ENCODE results near the gene EBF3. TPM values are rescaled to one million over a fixed set of nuclear protein-coding genes. Genes with fewer than 3 reads are reported as not detected.

The EBF3 gene
- total RNA-seq, 4 donors from 2014 or later = 2.5 to 4.9 (median 4.6) TPM

DNA sequence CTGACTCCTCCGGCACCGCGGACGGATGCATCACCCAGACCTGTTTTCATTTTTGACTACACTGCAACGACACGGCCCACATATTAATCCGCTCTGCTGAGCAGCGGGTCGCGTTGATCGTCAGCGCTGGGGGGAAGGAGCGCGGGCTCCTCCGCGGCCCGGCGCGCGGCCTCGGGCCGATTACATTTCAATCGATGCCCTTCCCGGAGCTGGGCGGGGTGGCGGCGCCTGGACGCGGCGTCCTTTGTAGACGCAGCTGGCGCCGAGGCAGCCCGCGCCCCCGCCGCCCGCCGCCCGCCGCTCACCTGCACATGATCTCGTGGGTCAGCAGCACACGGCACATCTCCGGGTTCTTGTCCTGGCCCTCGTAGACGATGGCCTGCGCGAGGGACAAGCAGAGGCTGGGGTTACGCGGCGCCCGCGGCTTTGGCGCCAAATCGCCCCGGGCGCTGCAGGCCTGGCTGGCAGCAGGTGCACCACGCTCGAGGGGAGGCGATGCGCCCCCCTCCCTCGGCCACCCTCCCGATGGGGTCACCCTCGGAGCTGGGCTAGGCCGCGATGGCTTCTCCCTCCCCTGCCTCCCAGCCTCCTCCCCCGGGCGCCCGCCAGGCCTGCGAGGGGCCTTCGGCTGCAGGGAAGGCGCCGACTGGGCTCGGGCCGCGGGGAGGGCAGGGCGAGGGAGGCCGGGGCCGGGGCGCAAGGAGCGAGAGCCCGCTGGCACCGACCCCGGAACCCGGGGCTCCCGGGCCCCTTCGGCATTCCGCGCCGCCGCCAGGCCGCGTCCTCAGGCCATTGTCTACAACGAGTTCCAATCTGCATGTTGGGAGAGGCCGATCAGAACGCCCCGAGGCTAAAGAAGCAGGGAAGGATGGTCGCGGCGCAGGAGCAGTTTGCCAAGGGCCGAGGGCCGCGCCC is 5.2 kb downstream of the EBF3 start:
- 31% methylated on average over 6 of the region's 103 CpGs; no CpG with 5 or more reads in 1 of the 2 donors for WGBS, 2 donors (ENCODE audit: low coverage in 1 of 2)
- no peaks in the 10 kb centered on the region for H3K36me3 ChIP-seq
- ATAC-seq = no peak
- peaks cover 0 to 36% (median 15%) of the 10 kb centered on the region in 3 donors for H3K4me1 ChIP-seq
- peaks cover 100% of the 10 kb centered on the region for H3K27me3 ChIP-seq
- TF ChIP-seq EP300 (IDR thresholded peaks at IDR 0.05) = no peak
- TF ChIP-seq POLR2AphosphoS5 (IDR thresholded peaks at IDR 0.05) = no peak
- TF ChIP-seq POLR2A (IDR thresholded peaks at IDR 0.05) = no peak
- TF ChIP-seq, protein P1, sequence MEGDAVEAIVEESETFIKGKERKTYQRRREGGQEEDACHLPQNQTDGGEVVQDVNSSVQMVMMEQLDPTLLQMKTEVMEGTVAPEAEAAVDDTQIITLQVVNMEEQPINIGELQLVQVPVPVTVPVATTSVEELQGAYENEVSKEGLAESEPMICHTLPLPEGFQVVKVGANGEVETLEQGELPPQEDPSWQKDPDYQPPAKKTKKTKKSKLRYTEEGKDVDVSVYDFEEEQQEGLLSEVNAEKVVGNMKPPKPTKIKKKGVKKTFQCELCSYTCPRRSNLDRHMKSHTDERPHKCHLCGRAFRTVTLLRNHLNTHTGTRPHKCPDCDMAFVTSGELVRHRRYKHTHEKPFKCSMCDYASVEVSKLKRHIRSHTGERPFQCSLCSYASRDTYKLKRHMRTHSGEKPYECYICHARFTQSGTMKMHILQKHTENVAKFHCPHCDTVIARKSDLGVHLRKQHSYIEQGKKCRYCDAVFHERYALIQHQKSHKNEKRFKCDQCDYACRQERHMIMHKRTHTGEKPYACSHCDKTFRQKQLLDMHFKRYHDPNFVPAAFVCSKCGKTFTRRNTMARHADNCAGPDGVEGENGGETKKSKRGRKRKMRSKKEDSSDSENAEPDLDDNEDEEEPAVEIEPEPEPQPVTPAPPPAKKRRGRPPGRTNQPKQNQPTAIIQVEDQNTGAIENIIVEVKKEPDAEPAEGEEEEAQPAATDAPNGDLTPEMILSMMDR (IDR thresholded peaks at IDR 0.05) = no peak
- no peaks in the 10 kb centered on the region for H3K9me3 ChIP-seq
- H3K4me3 ChIP-seq = peak overlapping the region in 1 of 2 donors; percentile 62
- H3K27ac ChIP-seq = peak overlapping the region in 3 of 4 donors; percentile 47 to 70 (median 62)

DNA sequence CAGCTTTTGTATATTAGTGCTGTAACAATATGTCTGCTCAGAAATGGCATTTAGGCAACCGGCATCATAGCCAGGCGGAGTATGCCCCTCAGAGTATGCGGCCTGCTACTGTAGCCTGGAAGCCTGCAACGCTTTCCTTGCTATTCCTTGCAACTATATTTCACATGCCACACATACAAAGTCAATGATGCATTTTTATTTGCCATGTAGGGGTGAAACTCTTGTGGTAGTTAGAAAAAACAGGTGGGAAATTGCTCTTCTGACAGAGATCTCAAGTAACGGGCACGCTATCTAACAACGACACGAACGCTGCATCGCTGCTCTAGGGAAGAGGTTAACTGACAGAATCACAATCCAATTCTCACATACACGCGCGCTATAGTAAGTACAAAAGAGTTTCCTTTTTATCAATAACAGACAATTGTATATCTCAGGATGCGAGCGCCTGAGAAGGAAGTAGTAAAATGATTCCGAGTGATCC is 5.9 kb downstream of the EBF3 start:
- Histone ChIP-seq H3K4me1 (peaks cover 0 to 29% (median 15%) of the 10 kb centered on the region in 3 donors), H3K27ac (peak overlapping the region in 3 of 4 donors; percentile 47 to 70 (median 62)), H3K9me3 (no peaks in the 10 kb centered on the region), H3K4me3 (peak overlapping the region in 1 of 2 donors; percentile 62), H3K27me3 (peaks cover 100% of the 10 kb centered on the region), H3K36me3 (no peaks in the 10 kb centered on the region)
- no peak for ATAC-seq
- TF ChIP-seq, protein P1 (IDR thresholded peaks at IDR 0.05) = no peak
- no peak for TF ChIP-seq POLR2AphosphoS5 (IDR thresholded peaks at IDR 0.05)
- no peak for TF ChIP-seq EP300 (IDR thresholded peaks at IDR 0.05)
- no peak for TF ChIP-seq POLR2A (IDR thresholded peaks at IDR 0.05)
- WGBS, 2 donors (ENCODE audit: low coverage in 1 of 2) = 34 to 40% methylated on average over 13 to 15 of the region's 16 CpGs

DNA sequence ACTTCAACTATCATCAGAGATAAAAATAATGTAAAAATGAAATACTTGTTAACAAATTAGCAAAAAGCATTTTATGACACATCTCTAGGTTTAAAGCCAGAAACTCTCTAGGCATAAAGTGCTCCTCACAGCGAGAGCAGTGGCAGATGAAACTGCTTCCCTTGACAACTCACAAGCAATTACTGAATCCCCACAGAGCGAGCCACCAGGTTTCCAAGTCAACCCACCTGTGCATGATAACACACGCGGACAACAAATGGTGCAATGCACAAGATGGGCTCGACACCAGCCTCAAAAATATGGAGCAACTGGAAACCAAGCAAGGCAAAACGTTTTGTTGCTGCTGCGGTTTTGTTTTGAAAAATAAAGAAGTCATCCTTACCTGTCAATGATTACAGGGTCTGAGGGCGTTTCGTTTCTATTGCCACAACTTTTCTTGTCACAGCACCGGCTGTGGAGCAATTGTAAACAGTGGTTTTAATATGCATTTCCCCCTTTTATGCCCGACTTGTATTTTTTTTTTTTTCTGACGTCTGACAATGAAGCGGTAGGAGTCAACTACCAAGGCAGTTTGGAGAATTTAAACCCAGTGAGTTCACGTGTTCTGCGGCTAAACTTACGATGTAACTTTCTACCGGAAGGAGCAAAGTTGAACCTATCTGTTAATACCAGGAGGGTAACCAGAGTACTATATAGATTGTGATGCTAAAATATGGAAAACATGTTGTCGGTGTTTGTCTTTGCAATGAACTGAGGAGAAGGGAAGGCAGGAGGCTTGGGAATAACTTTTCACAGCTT is 7.0 kb downstream of the EBF3 start:
- peak overlapping the region in 1 of 4 donors; percentile 16 for H3K27ac ChIP-seq
- H3K4me3 ChIP-seq = peak overlapping the region in 1 of 2 donors; percentile 10

DNA sequence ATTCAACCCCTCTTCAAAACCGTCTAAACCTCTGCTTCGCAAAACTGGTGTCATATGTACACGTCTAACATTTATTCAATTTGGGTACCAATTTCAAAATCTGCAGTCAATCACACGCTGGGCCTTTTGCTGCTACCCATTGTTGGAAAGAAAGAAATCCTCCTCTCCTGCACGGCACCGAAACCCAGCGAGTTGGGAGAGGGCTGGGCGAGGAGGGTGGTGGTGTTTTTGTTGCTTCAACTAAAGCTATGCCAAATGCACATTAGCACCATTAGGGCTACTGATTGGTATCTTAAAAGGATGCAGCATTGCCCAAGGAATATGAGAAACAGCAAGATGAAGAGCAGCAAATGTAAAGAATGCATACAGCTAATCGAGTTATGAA is 7.8 kb downstream of the EBF3 start:
- 37 to 43% methylated on average over 4 to 7 of the region's 9 CpGs for WGBS, 2 donors (ENCODE audit: low coverage in 1 of 2)
- TF ChIP-seq EP300 (IDR thresholded peaks at IDR 0.05) = no peak
- no peak for TF ChIP-seq POLR2A (IDR thresholded peaks at IDR 0.05)
- TF ChIP-seq, protein P1 (IDR thresholded peaks at IDR 0.05) = no peak
- TF ChIP-seq POLR2AphosphoS5 (IDR thresholded peaks at IDR 0.05) = no peak
- Histone ChIP-seq H3K36me3 (no peaks in the 10 kb centered on the region), H3K4me1 (peaks cover 0 to 27% (median 9%) of the 10 kb centered on the region in 3 donors), H3K9me3 (no peaks in the 10 kb centered on the region), H3K27me3 (peaks cover 100% of the 10 kb centered on the region), H3K27ac (peak overlapping the region in 2 of 4 donors; percentile 1 to 2), H3K4me3 (no peak overlapping the region)
- ATAC-seq = no peak

More for the DNA sequence above, 7.0 kb downstream of the EBF3 start:
- WGBS, 2 donors (ENCODE audit: low coverage in 1 of 2) = 28 to 33% methylated on average over 16 to 18 of the region's 18 CpGs
- no peaks in the 10 kb centered on the region for H3K9me3 ChIP-seq
- H3K4me1 ChIP-seq = peaks cover 0 to 19% (median 9%) of the 10 kb centered on the region in 3 donors
- no peak for ATAC-seq
- TF ChIP-seq POLR2A (IDR thresholded peaks at IDR 0.05) (no peak), EP300 (IDR thresholded peaks at IDR 0.05) (no peak), POLR2AphosphoS5 (IDR thresholded peaks at IDR 0.05) (no peak)
- TF ChIP-seq, protein P1 (IDR thresholded peaks at IDR 0.05) = no peak
- H3K27me3 ChIP-seq = peaks cover 100% of the 10 kb centered on the region
- H3K36me3 ChIP-seq = no peaks in the 10 kb centered on the region
